Right atrium auricular region (tissue), 2 donors: Measurements from ENCODE around the gene SLC25A18. TPM values are rescaled to one million over a fixed set of nuclear protein-coding genes. Genes with fewer than 3 reads are reported as not detected.

Experiments
- DNase-seq: peaks from one replicate; pipeline ENCODE4 v3.0.0-alpha.2; 2019; ENCODE audit warnings: low spot score
- H3K27ac ChIP-seq, 2 donors: fragments of 200-600 bp; sonication (generic); 1 replicate in 1 of 2; 2 replicates in 1 of 2; pipeline ENCODE4 v1.5.1; 2016 to 2019
- H3K27me3 ChIP-seq, 2 donors: fragments of 200-600 bp; sonication (generic); one replicate each; pipeline versions ENCODE4 v1.5.1 to v1.6.0; 2017 to 2019
- H3K36me3 ChIP-seq: fragments of 200-600 bp; sonication (generic); one replicate; pipeline ENCODE4 v1.5.1; 2016
- H3K4me1 ChIP-seq, 2 donors: fragments of 200-600 bp; sonication (generic); one replicate each; pipeline versions ENCODE4 v1.5.1 to v1.6.0; 2017 to 2019
- H3K4me3 ChIP-seq, 2 donors: fragments of 200-600 bp; sonication (generic); 1 replicate in 1 of 2; 2 replicates in 1 of 2; pipeline ENCODE4 v1.5.1; 2017 to 2019; ENCODE audit warnings: mild to moderate bottlenecking in 1 of 2, moderate library complexity in 1 of 2
- H3K9me3 ChIP-seq, 2 donors: fragments of 200-600 bp; sonication (generic); one replicate each; pipeline ENCODE4 v1.5.1; 2019
- CTCF ChIP-seq, 2 donors: fragments of 200-600 bp; sonication (generic); IDR thresholded peaks; one replicate each; pipeline ENCODE4 v1.5.1; 2019; ENCODE audit warnings: antibody characterized with exemption in 2 of 2
- total RNA-seq, 2 donors: library from RNA; depleted of rRNA; stranded (reverse); fragments of >200 nt; gene quantifications; one replicate each; pipeline ENCODE4 v1.1.0, GENCODE V29; 2016

Gene SLC25A18
- total RNA-seq, 2 donors from 2014 or later, result 0.59 to 3.6 TPM

- Histone ChIP-seq H3K27me3 (no peaks in the 10 kb centered on the region), H3K27ac (no peak overlapping the region), H3K36me3 (peaks cover 46% of the 10 kb centered on the region), H3K4me1 (peaks cover 0 to 5% of the 10 kb centered on the region in 2 donors), H3K4me3 (no peak overlapping the region), H3K9me3 (no peaks in the 10 kb centered on the region)
- DNase-seq, result no peak
- TF ChIP-seq CTCF (IDR thresholded peaks at IDR 0.05), result no peak
Measured at GRCh38 chr22:17601031-17601430, 37.7 kb downstream of the SLC25A18 start.

- peaks cover 23% of the 10 kb centered on the region for H3K36me3 ChIP-seq
- H3K4me3 ChIP-seq, result no peak overlapping the region
- no peaks in the 10 kb centered on the region for H3K9me3 ChIP-seq
- peaks cover 0 to 16% of the 10 kb centered on the region in 2 donors for H3K4me1 ChIP-seq
- no peaks in the 10 kb centered on the region for H3K27me3 ChIP-seq
- DNase-seq, result no peak
- H3K27ac ChIP-seq, result no peak overlapping the region
- no peak for TF ChIP-seq CTCF (IDR thresholded peaks at IDR 0.05)
Measured at GRCh38 chr22:17603668-17604067, 40.4 kb downstream of the SLC25A18 start.

DNA sequence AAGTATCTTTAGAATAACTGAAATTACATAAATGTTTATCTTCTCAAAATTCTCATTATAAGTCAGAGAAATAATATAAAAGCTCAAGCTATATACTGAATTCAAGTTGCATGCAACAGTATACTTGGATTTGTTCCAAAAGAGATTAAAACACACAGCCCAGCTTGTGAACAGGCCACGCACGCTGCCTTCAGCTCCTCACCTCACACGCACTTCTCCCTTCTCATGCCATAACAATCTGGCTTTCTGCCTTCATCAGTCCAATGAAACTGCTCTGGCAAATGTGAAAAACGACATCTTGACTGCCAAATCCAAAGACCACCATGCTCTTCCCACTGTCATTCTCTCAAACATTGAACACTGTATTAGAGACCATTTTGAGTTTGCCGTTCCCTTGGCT lies 43.2 kb downstream of the SLC25A18 start:
- Histone ChIP-seq H3K27me3 (no peaks in the 10 kb centered on the region), H3K4me3 (no peak overlapping the region), H3K27ac (peak overlapping the region; percentile 32 to 79), H3K9me3 (no peaks in the 10 kb centered on the region), H3K4me1 (peaks cover 0 to 26% of the 10 kb centered on the region in 2 donors), H3K36me3 (peaks cover 9% of the 10 kb centered on the region)
- TF ChIP-seq CTCF (IDR thresholded peaks at IDR 0.05), result no peak
- no peak for DNase-seq

DNA sequence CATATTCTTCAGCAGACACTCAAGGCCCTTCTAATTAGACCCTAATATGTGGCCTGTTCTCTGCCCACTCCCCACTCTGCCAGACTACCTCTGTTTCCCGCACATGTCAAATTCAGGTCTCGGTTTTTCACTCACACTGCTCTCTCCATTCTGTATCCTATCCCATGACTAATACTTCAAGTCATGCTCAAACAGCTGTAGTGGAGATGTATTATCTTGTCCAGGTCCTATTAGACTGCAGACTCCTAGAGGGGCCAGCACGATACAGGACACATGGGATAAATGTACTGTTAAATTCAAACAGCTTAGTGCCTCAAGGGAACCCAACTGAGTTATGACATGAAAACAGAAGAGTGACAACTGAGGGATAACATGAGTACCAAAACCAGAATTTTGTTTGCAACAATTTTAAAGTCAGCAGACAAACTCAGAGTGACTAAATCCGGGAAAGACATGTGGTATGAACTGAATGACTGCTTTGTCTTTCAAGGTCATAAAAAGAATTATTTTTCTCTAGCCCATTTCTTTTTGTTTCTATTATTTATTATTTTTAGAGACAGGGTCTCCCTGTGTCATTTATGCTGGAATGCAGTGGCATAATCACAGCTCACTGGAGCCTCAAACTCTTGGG lies 44.7 kb downstream of the SLC25A18 start:
- TF ChIP-seq CTCF (IDR thresholded peaks at IDR 0.05), result no peak
- Histone ChIP-seq H3K4me3 (no peak overlapping the region), H3K36me3 (peaks cover 24% of the 10 kb centered on the region), H3K4me1 (peaks cover 0 to 28% of the 10 kb centered on the region in 2 donors), H3K9me3 (no peaks in the 10 kb centered on the region), H3K27me3 (no peaks in the 10 kb centered on the region), H3K27ac (peak overlapping the region in 1 of 2 donors; percentile 79)
- DNase-seq, result no peak

GRCh38 chr22:17612057-17612456 lies 48.8 kb downstream of the SLC25A18 start:
- Histone ChIP-seq H3K4me3 (no peak overlapping the region), H3K27me3 (no peaks in the 10 kb centered on the region), H3K27ac (peak overlapping the region in 1 of 2 donors; percentile 14), H3K36me3 (peaks cover 44% of the 10 kb centered on the region), H3K4me1 (peaks cover 0 to 13% of the 10 kb centered on the region in 2 donors), H3K9me3 (no peaks in the 10 kb centered on the region)
- no peak for TF ChIP-seq CTCF (IDR thresholded peaks at IDR 0.05)
- DNase-seq, result no peak

- Histone ChIP-seq H3K4me3 (no peak overlapping the region), H3K36me3 (peaks cover 53% of the 10 kb centered on the region), H3K27ac (no peak overlapping the region), H3K4me1 (peaks cover 0 to 11% of the 10 kb centered on the region in 2 donors), H3K27me3 (no peaks in the 10 kb centered on the region), H3K9me3 (no peaks in the 10 kb centered on the region)
- DNase-seq, result no peak
- TF ChIP-seq CTCF (IDR thresholded peaks at IDR 0.05), result no peak
Measured at GRCh38 chr22:17613280-17613679, 50.0 kb downstream of the SLC25A18 start.
